Stimulated activated naive CD8-positive, alpha-beta T cell treated with anti-CD3 and anti-CD28 coated beads, Interleukin-15, amount 100 ng/mL, for 72 hours (primary cell): Measurements from ENCODE around the gene FAM9B.

Source experiments
- ATAC-seq: fragments of 150-1000 bp; cut with Tn5 transposase; 2 replicates; pipeline ENCODE4 v1.10.0; 2021; ENCODE audit warnings: mild to moderate bottlenecking, moderate library complexity
- DNase-seq, 2 donors: peaks; one replicate each; pipeline ENCODE4 v3.0.0; 2021 to 2022
- H3K27ac Mint-ChIP-seq, 2 donors: one replicate each; pipeline ENCODE4 v1.8.0; 2022; ENCODE audit warnings: mild to moderate bottlenecking in 2 of 2, mixed read lengths in 2 of 2, moderate library complexity in 2 of 2
- H3K27me3 Mint-ChIP-seq: one replicate; pipeline ENCODE4 v1.8.0; 2022; ENCODE audit warnings: mixed read lengths
- H3K4me1 Mint-ChIP-seq: one replicate; pipeline ENCODE4 v1.8.0; 2022; ENCODE audit warnings: mild to moderate bottlenecking, mixed read lengths
- H3K4me3 Mint-ChIP-seq, 2 donors: one replicate each; pipeline ENCODE4 v1.8.0; 2022; ENCODE audit warnings: mild to moderate bottlenecking in 2 of 2, mixed read lengths in 2 of 2, moderate library complexity in 1 of 2
- H3K9me3 Mint-ChIP-seq, 2 donors: one replicate each; pipeline ENCODE4 v1.8.0; 2022; ENCODE audit warnings: mixed read lengths in 2 of 2

The FAM9B gene

DNA sequence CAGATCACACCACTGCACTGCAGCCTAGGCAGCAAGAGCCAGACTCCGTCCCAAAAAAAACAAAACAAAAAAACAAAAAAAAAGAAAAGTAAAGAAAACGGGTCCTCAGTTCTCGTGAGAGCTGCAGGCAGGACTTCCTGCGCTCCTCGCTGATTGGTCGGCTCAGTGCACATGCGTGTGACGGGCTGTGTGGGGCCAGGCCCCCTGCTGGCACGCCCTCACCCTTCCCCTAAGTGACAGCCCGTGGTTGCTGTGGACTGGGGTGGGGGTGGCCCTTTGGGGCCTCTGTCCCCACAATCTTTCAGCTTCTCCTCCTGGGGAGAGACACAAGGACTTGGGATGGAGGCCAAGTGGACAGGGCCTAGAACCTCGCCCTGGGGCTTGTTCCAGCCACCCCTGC, at the start of gene FAM9B:
Gene FAM9B, minus strand, starts transcription at position 139 of the 400 bp plus-strand sequence. CDS start 1,141 bp downstream, outside the sequence.
- peaks cover 4% of the 10 kb centered on the region for H3K4me1 Mint-ChIP-seq
- DNase-seq: no peak
- ATAC-seq: no peak
- no peak within 1 kb of the TSS for H3K27ac Mint-ChIP-seq
- H3K27me3 Mint-ChIP-seq: peaks cover under 1% of the 10 kb centered on the region
- H3K4me3 Mint-ChIP-seq: no peak within 1 kb of the TSS
- H3K9me3 Mint-ChIP-seq: peaks cover 0 to 7% of the 10 kb centered on the region in 2 donors

DNA sequence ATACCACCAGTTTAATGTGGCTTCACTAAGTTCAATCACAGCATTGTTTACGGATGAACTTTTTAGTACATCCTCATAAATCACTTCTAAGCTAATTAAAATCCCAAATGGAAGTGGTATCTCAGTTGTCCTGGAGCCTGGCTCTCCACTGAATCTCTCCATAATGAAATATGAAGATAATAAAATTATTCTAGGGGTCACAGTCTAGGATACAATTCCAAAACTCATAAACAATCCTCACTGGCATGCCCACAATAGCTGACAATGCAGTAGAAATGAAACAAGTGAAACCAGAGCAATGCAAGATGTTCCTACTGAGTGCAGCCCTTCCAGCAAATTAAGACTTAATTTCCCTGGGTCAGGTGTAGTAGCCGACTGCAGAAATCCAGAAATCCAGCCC, 47.3 kb upstream of the FAM9B start:
- H3K4me3 Mint-ChIP-seq: no peak overlapping the region
- DNase-seq (no peak), ATAC-seq (no peak)
- peaks cover 8% of the 10 kb centered on the region in 2 donors for H3K9me3 Mint-ChIP-seq
- no peaks in the 10 kb centered on the region for H3K4me1 Mint-ChIP-seq
- no peak overlapping the region for H3K27ac Mint-ChIP-seq
- no peaks in the 10 kb centered on the region for H3K27me3 Mint-ChIP-seq

DNA sequence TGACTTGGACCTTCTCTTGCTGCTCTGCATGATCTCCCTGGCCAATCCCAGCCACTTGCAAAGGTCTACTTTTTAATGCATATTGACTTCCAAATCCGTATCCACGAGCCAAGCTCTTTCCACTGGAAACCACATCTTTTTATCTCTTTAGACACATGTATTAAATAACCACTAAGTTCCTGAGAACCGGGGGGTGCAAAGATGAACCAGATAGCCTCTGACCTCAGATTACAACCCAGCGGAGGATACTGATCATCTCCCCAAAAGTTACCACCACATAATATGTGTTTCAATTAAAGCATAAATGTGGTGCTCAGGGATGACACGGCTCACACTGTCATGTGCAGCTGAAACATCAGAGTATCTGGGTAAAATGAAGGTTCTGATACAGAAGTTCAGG, 40.4 kb upstream of the FAM9B start:
- H3K27ac Mint-ChIP-seq: no peak overlapping the region
- H3K4me3 Mint-ChIP-seq: no peak overlapping the region
- DNase-seq (no peak), ATAC-seq (no peak)
- no peaks in the 10 kb centered on the region for H3K4me1 Mint-ChIP-seq
- no peaks in the 10 kb centered on the region for H3K27me3 Mint-ChIP-seq
- H3K9me3 Mint-ChIP-seq: peaks cover 0 to under 1% of the 10 kb centered on the region in 2 donors

DNA sequence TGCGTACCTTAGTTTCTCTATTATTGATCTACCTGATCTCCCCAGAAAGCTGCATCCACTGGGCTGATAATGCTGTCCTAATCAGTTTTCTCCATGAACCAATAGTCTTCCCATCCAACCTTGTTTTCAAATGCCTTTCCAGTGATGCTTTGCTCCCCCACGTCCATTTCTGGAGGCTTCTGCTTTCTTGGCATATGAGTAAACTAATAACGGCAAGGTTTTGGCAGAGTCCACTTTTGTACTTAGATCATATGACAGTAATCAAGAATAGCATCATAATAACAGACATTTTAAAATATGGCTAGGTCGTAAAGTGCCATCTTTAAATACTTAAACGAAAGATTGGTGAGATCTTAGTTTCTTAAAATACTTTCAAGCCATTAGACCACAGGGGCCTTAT, 38.4 kb upstream of the FAM9B start:
- H3K9me3 Mint-ChIP-seq: no peaks in the 10 kb centered on the region

DNA sequence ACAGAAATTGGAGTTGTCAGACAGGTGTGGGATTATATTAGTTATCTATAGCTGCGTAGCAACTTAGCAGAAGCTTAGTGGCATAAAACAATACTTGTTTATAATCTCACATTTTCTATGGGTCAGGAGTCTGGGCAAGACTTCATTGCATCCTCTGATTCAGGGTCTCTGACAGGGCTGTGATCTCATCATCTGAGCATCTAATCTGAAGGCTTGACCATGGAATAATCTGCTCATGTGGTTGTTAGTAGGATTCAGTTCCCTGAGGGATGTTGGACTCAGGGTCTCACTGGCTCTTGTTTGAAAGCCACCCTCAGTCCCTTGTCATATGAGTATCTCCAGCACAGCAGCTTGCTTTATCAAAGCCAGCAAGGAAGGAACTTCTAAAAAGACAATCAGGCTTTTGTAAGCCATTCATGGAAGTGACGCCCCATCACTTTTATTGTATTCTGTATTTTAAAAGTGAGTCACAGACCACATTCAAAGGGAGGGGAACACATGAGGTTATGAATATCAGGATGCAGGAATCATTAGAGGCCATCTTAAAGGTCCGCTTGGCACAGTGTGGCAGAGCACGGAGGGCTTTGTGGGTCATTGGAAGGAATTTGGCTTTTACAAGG, 37.2 kb upstream of the FAM9B start:
- no peak overlapping the region for H3K27ac Mint-ChIP-seq
- peaks cover 0 to 3% of the 10 kb centered on the region in 2 donors for H3K9me3 Mint-ChIP-seq
- DNase-seq (no peak), ATAC-seq (no peak)
- H3K27me3 Mint-ChIP-seq: no peaks in the 10 kb centered on the region
- no peaks in the 10 kb centered on the region for H3K4me1 Mint-ChIP-seq
- H3K4me3 Mint-ChIP-seq: no peak overlapping the region

More for the DNA sequence above, 38.4 kb upstream of the FAM9B start:
- H3K27me3 Mint-ChIP-seq: no peaks in the 10 kb centered on the region
- no peak for DNase-seq
- H3K4me1 Mint-ChIP-seq: no peaks in the 10 kb centered on the region
- no peak overlapping the region for H3K27ac Mint-ChIP-seq
- no peak for ATAC-seq
- H3K4me3 Mint-ChIP-seq: no peak overlapping the region

DNA sequence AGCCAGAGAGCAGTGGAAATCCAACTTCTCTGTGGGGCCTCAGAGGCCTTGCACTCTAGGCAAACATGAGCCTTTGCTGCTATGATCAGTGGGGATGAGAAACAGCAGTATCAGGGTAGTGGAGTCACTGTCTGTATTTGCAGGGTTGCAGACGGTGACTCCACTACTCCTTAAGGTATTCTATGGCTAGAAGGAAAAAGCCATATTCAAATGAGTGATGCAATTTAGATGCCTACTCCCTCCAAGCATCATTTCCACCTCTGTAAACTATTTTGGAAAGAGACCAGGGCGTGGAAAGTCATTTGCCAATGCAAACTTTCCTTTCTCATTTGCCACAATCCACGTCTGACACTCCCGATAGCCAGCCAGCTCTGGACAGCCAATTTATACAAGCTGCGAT, 35.6 kb upstream of the FAM9B start:
- no peaks in the 10 kb centered on the region for H3K4me1 Mint-ChIP-seq
- no peak for ATAC-seq
- DNase-seq: no peak
- H3K4me3 Mint-ChIP-seq: no peak overlapping the region
- H3K27ac Mint-ChIP-seq: no peak overlapping the region
- H3K27me3 Mint-ChIP-seq: no peaks in the 10 kb centered on the region
- peaks cover 0 to 6% of the 10 kb centered on the region in 2 donors for H3K9me3 Mint-ChIP-seq

DNA sequence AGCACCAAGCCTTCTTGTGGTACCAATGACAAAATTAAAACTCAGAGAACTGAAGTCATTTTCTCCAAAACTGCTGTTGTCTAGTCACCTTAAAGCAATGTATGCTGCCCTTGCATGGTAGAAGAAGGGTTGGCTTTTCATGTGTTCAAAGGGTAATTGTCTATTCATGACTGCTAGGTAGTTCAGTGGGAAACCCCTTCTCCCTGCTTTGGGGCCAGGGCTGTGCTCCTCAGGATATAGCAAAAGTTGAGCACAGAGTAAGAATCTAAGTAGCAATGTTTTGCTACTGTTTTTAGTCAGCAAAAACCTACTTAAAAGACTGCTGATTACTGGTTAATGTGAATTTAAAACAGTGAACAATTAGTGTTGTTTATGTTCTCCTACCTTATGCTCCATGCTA, 30.8 kb upstream of the FAM9B start:
- Mint-ChIP-seq H3K4me3 (no peak overlapping the region), H3K4me1 (no peaks in the 10 kb centered on the region), H3K27ac (no peak overlapping the region), H3K9me3 (peaks cover 0 to 6% of the 10 kb centered on the region in 2 donors), H3K27me3 (no peaks in the 10 kb centered on the region)
- no peak for DNase-seq
- ATAC-seq: no peak

DNA sequence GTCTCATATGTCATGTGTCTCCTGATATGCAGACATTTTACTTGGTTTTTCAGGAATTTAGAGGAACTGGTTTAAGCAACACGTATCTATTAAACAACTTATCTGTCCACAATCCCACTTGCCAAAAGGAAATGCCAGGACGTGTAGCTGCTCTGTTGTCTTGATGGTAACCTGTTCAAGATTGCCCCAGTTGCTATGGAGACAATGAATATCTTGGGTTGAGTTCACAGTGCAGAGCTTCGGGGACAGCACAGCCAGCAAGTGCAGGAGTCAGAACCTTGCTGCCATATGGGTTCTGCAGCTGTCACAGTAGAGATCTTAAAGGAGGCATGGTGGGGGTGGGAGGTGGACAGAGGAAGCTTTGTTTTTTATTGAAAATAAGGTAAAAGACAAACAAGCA, 28.7 kb upstream of the FAM9B start:
- no peak for DNase-seq
- H3K4me1 Mint-ChIP-seq: no peaks in the 10 kb centered on the region
- H3K9me3 Mint-ChIP-seq: peaks cover 0 to 6% of the 10 kb centered on the region in 2 donors
- no peak for ATAC-seq
- no peak overlapping the region for H3K4me3 Mint-ChIP-seq
- no peaks in the 10 kb centered on the region for H3K27me3 Mint-ChIP-seq
- no peak overlapping the region for H3K27ac Mint-ChIP-seq

DNA sequence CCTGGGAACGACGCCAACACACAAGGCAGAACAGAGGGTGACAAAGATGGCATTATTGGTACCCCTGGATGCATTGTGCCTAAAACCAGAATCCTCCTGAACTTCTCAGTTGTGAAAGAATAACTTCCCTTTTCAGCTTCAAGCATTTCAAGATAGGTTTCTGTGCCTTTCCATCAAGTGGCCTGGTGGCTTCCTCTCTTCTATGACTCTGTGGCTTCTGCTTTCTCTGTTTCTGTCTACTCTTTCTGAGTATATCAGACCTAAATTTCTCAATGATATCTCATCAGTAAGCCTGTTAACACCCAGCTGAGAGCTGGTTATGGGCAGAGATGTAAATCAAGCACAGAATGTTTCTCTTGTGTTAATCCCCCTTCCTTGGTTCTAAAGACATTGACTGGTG, 21.4 kb upstream of the FAM9B start:
- no peaks in the 10 kb centered on the region for H3K27me3 Mint-ChIP-seq
- no peak for ATAC-seq

DNA sequence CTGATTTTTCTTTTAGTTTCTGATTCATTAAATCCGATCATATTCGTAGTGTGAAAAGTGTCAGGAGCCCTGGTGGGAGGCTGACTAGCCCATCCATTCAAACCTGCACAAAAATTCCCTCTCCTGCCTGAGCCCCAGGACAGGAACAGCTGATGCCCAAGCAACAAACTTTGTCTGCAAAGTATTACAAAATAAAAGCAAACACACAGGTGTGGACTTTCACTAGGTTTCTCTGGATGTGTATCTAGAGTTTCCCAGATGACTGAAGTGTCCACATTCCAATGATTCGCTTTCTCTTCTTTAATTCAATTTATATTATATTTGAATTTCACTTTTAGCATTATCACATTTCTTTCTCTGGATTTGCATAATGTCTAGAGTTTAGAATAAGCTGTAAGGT, 18.2 kb upstream of the FAM9B start:
- Mint-ChIP-seq H3K27me3 (no peaks in the 10 kb centered on the region), H3K9me3 (no peaks in the 10 kb centered on the region), H3K4me3 (no peak overlapping the region), H3K4me1 (peaks cover 10% of the 10 kb centered on the region), H3K27ac (no peak overlapping the region)
- ATAC-seq: no peak
- no peak for DNase-seq

More for the DNA sequence above, 21.4 kb upstream of the FAM9B start:
- no peaks in the 10 kb centered on the region for H3K9me3 Mint-ChIP-seq
- H3K4me3 Mint-ChIP-seq: no peak overlapping the region
- H3K4me1 Mint-ChIP-seq: peaks cover 10% of the 10 kb centered on the region
- DNase-seq: no peak
- no peak overlapping the region for H3K27ac Mint-ChIP-seq

DNA sequence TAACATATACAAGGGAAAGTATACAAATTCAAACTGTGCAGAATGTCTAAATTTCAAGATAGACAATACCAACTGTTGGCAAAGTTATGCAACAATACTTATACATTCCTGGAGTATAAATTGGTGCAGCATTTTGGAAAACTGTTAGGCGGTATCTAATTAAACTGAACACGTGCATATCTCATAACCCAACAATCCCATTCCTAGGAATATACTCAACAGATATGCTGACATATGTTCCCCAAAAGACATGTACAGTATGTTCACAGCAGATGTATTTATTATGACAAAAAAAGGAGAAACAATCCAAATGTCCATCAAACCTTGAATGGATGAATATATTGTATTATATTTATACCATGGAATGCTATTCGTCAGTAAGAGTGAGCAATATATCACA, 16.4 kb upstream of the FAM9B start:
- Mint-ChIP-seq H3K27ac (no peak overlapping the region), H3K4me3 (no peak overlapping the region), H3K27me3 (no peaks in the 10 kb centered on the region), H3K9me3 (no peaks in the 10 kb centered on the region), H3K4me1 (peaks cover 4% of the 10 kb centered on the region)
- no peak for ATAC-seq
- no peak for DNase-seq

DNA sequence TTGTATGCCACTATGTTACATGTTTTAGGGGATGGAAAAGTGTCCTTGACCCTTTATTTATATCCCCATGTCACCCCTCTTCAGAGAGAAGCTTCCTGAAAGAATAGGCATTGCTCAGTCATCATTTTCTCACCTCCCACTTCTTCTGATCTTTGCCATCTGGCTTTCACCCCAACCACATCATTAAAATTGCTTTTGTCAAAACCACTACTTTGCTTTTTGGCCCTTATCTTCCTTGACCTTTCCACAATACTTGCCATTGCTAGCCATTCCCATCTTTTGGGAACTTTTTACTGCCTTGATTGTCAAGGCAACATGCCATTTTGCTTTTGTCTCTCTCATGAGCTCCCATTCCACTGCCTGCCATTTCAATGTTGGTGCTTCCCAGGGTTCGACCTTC, 14.9 kb upstream of the FAM9B start:
- ATAC-seq: no peak
- Mint-ChIP-seq H3K9me3 (no peaks in the 10 kb centered on the region), H3K27me3 (no peaks in the 10 kb centered on the region), H3K4me1 (no peaks in the 10 kb centered on the region), H3K4me3 (no peak overlapping the region), H3K27ac (no peak overlapping the region)
- DNase-seq: no peak

DNA sequence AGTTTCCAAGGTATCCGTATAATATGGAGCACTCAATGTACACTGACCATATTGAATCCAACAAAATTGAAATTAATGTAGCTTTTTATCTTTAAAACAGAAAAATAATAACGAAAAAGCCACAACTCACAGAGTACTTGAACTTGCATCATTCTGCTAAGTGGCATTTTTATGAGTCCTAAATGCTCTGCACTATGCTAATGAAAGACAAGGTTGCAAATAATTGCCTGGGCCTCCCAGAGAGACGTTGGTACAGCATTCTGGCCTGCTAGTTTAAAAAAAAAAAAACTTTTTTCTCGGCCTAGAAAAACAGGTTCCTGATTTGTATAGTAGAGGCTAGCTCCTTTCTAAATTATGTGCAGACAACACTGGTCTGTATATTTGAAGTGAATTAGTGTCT, 4.3 kb upstream of the FAM9B start:
- H3K27me3 Mint-ChIP-seq: no peaks in the 10 kb centered on the region
- H3K4me1 Mint-ChIP-seq: peaks cover 4% of the 10 kb centered on the region
- ATAC-seq (no peak), DNase-seq (no peak)
- no peak overlapping the region for H3K27ac Mint-ChIP-seq
- no peak overlapping the region for H3K4me3 Mint-ChIP-seq
- H3K9me3 Mint-ChIP-seq: peaks cover 0 to 7% of the 10 kb centered on the region in 2 donors

DNA sequence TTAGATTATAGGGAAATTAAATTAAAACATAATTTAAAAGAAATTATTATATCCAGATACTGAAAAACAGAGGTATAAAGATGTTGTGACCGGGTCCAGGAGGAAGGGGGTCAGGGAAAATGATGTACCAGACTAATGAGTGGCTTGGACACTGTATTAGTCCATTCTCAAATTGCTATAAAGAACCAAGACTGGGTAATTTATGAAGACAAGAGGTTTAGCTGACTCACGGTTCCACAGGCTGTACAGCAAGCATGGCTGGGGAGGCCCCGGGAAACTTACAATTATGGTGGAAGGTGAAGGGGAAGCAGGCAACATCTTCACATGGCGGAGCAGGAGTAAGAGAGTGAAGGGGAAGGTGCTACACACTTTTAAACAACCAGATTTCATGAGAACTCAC, 3.4 kb upstream of the FAM9B start:
- peaks cover 0 to 7% of the 10 kb centered on the region in 2 donors for H3K9me3 Mint-ChIP-seq
- no peak overlapping the region for H3K27ac Mint-ChIP-seq
- no peak overlapping the region for H3K4me3 Mint-ChIP-seq
- H3K27me3 Mint-ChIP-seq: no peaks in the 10 kb centered on the region
- no peak for DNase-seq
- ATAC-seq: no peak
- peaks cover 4% of the 10 kb centered on the region for H3K4me1 Mint-ChIP-seq

DNA sequence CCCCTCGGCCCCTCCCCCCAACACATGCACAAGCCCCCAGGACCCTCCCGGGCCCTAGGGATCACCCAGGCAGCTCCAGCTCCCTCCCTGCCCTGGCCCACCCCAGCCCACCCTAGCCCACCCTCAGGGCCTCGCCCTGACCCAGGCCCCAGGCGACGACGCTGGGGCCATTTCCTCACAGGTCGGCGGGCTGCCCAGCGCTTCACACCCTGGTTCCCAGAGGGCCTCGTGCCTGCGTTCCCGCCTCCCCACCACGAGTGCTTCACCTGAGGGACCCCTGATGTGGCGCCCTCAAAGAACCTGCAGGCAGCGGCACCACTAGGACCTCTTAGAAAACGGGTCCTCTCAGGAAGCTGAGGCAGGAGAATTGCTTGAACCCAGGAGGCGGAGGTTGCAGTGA, 341 bp downstream of the FAM9B start:
- Mint-ChIP-seq H3K27ac (no peak overlapping the region), H3K4me1 (peaks cover 4% of the 10 kb centered on the region), H3K27me3 (peaks cover 4% of the 10 kb centered on the region), H3K9me3 (peaks cover 0 to 7% of the 10 kb centered on the region in 2 donors), H3K4me3 (no peak overlapping the region)
- DNase-seq: no peak
- ATAC-seq: no peak

DNA sequence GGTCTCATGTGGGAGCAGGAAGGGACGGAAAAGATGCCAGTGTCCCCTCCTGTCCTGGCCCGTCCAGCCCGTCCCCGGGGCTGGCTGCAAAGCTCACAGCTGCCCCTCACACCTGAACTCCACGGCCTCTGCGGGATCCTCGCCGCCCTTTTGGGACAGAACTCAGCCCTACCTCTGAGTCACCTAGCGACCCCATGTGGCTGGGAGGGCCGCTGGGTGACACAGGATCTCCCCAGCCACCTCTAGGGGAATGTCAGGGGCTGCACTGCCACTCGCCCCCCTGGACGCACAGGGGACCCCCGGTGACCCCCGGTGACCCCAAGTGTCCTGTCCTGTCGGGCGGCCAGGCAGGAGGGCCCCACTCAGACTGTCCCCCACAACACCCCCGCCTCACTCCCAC, 748 bp downstream of the FAM9B start:
- H3K27ac Mint-ChIP-seq: no peak overlapping the region
- H3K9me3 Mint-ChIP-seq: peaks cover 0 to 7% of the 10 kb centered on the region in 2 donors
- ATAC-seq: no peak
- H3K27me3 Mint-ChIP-seq: peaks cover 6% of the 10 kb centered on the region
- H3K4me1 Mint-ChIP-seq: peaks cover 4% of the 10 kb centered on the region
- no peak overlapping the region for H3K4me3 Mint-ChIP-seq
- no peak for DNase-seq

DNA sequence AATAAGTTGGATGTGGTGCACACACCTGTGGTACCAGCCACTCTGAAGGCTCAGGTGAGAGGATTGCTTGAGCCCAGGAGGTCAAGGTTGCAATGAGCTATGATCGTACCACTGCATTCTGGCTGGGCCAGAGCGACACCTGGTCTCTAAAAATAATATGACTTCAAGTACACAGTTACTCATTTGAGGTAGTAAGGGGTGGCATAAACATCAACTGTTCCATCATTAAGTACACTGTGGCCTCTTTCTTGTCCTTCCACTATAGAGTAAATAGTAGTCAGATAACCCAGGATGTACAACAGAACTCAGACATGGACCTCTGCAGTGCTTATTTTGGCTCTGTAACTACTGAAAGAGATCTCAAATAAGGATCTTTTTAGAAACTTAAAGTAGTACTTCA, 10.6 kb downstream of the FAM9B start:
- ATAC-seq (no peak), DNase-seq (no peak)
- no peak overlapping the region for H3K4me3 Mint-ChIP-seq
- no peaks in the 10 kb centered on the region for H3K4me1 Mint-ChIP-seq
- H3K27ac Mint-ChIP-seq: no peak overlapping the region
- no peaks in the 10 kb centered on the region for H3K9me3 Mint-ChIP-seq
- no peaks in the 10 kb centered on the region for H3K27me3 Mint-ChIP-seq
